GM12878 (cell line): ENCODE measurements around the gene REM2. TPM values are rescaled to one million over a fixed set of nuclear protein-coding genes. Genes with fewer than 3 reads are reported as not detected.

Source experiments
- CEBPB ChIP-seq, 2 experiments: fragments of 150-350 bp in 1 of 2; IDR thresholded peaks; 2 replicates each; pipeline ENCODE4 v1.6.1; 2012 to 2014; ENCODE audit warnings: low read depth in 2 of 2, low read length in 2 of 2, borderline replicate concordance in 1 of 2, inconsistent platforms in 1 of 2
- CHD1 ChIP-seq: IDR thresholded peaks from 2 replicates; pipeline ENCODE4 v1.6.1; 2012; ENCODE audit warnings: low read depth, low read length, improper control_type of control experiment
- E2F4 ChIP-seq: IDR thresholded peaks from 2 replicates; pipeline ENCODE4 v1.6.1; 2012; ENCODE audit warnings: low read depth, low read length, improper control_type of control experiment
- EP300 ChIP-seq, 2 experiments: fragments of 150-350 bp in 1 of 2; IDR thresholded peaks; 2 replicates each; pipeline ENCODE4 v1.6.1; 2011 to 2012; ENCODE audit warnings: low read depth in 2 of 2, low read length in 2 of 2, borderline replicate concordance in 1 of 2, improper control_type of control experiment in 1 of 2, inconsistent platforms in 1 of 2; ENCODE audit not compliant: control insufficient read depth in 1 of 2
- FOXM1 ChIP-seq: IDR thresholded peaks from 2 replicates; pipeline ENCODE4 v1.6.1; 2012; ENCODE audit warnings: low read depth, mild to moderate bottlenecking, inconsistent platforms, low read length, moderate library complexity
- HCFC1 ChIP-seq: fragments of 150-350 bp; IDR thresholded peaks from 2 replicates; pipeline ENCODE4 v1.6.1; 2014; ENCODE audit warnings: low read length
- HDGF ChIP-seq: fragments of 450-650 bp; IDR thresholded peaks from 2 replicates; pipeline ENCODE4 v1.6.1; 2016; ENCODE audit warnings: antibody characterized with exemption
- JUND ChIP-seq: IDR thresholded peaks from 2 replicates; pipeline ENCODE4 v1.6.1; 2012; ENCODE audit warnings: low read depth, mild to moderate bottlenecking, low read length, improper control_type of control experiment, moderate library complexity
- KLF5 ChIP-seq: fragments of 450-650 bp; IDR thresholded peaks from 2 replicates; pipeline ENCODE4 v1.6.1; 2014; ENCODE audit warnings: mild to moderate bottlenecking; ENCODE audit not compliant: partially characterized antibody
- MEF2B ChIP-seq: fragments of 450-650 bp; IDR thresholded peaks from 2 replicates; pipeline ENCODE4 v1.6.1; 2018; ENCODE audit warnings: mild to moderate bottlenecking, moderate library complexity; ENCODE audit not compliant: partially characterized antibody, poor library complexity, severe bottlenecking
- MLLT1 ChIP-seq: fragments of 450-650 bp; IDR thresholded peaks from 2 replicates; pipeline ENCODE4 v1.6.1; 2016; ENCODE audit warnings: mild to moderate bottlenecking
- MXI1 ChIP-seq: fragments of 150-350 bp; IDR thresholded peaks from 2 replicates; pipeline ENCODE4 v1.6.1; 2011; ENCODE audit warnings: low read depth, mild to moderate bottlenecking, inconsistent platforms, low read length, improper control_type of control experiment
- NBN ChIP-seq: fragments of 450-650 bp; IDR thresholded peaks from 2 replicates; pipeline ENCODE4 v1.6.1; 2016
- PKNOX1 ChIP-seq: fragments of 450-650 bp; IDR thresholded peaks from 2 replicates; pipeline ENCODE4 v1.6.1; 2016; ENCODE audit warnings: mild to moderate bottlenecking
- RFX5 ChIP-seq: IDR thresholded peaks from 2 replicates; pipeline ENCODE4 v1.6.1; 2011; ENCODE audit warnings: low read depth, low read length, improper control_type of control experiment
- RUNX3 ChIP-seq: IDR thresholded peaks from 2 replicates; pipeline ENCODE4 v1.6.1; 2012; ENCODE audit warnings: low read length, inconsistent platforms
- SMAD5 ChIP-seq: IDR thresholded peaks from 2 replicates; pipeline ENCODE4 v1.6.1; 2016; ENCODE audit warnings: antibody characterized with exemption, low read depth
- TAF1 ChIP-seq: IDR thresholded peaks from 2 replicates; pipeline ENCODE4 v1.6.1; 2011; ENCODE audit warnings: mild to moderate bottlenecking, low read depth, low read length, borderline replicate concordance
- TCF3 ChIP-seq: IDR thresholded peaks from 2 replicates; pipeline ENCODE4 v1.6.1; 2012; ENCODE audit warnings: low read depth, mild to moderate bottlenecking, low read length, borderline replicate concordance; ENCODE audit not compliant: insufficient read depth
- ZNF687 ChIP-seq: fragments of 450-650 bp; IDR thresholded peaks from 2 replicates; pipeline ENCODE4 v1.6.1; 2017; ENCODE audit warnings: mild to moderate bottlenecking, moderate library complexity
- polyA plus RNA-seq, 11 experiments: library from polyadenylated mRNA; depleted of rRNA in 4 of 11; unstranded in 6 of 11; stranded (reverse) in 5 of 11; fragments of >200 nt; fragmentation: Nextera tagmentation in 4 of 11; fragmentation: Illumina TruSeq in 1 of 11; extraction: Ambion mirVana in 4 of 11; extraction: Trizol in 1 of 11; gene quantifications; 1 replicate in 1 of 11; 2 replicates in 10 of 11; pipeline versions ENCODE4 v1.2.1 to v1.2.3, GENCODE V29; 2011 to 2016; ENCODE audit warnings: inconsistent platforms in 2 of 11, missing spikeins in 2 of 11, low read depth in 1 of 11
- total RNA-seq, 4 experiments: library from RNA; depleted of rRNA in 3 of 4; stranded (reverse); fragments of >200 nt in 3 of 4; fragmentation: Illumina TruSeq in 1 of 4; extraction: Trizol in 1 of 4; gene quantifications; 2 replicates each; pipeline versions ENCODE4 v1.2.1 to v1.2.3, GENCODE V29; 2013 to 2021
- TF ChIP-seq, protein P1 (sequence below): IDR thresholded peaks from 2 replicates; pipeline ENCODE4 v1.6.1; 2012; ENCODE audit warnings: low read length, inconsistent platforms

Gene REM2
- total and polyA plus RNA-seq, 10 of the 15 experiments (the other 5 are each of a cell fraction or from before 2014, with no cell fraction given), result 0.27 to 1.5 (median 0.83) TPM

DNA sequence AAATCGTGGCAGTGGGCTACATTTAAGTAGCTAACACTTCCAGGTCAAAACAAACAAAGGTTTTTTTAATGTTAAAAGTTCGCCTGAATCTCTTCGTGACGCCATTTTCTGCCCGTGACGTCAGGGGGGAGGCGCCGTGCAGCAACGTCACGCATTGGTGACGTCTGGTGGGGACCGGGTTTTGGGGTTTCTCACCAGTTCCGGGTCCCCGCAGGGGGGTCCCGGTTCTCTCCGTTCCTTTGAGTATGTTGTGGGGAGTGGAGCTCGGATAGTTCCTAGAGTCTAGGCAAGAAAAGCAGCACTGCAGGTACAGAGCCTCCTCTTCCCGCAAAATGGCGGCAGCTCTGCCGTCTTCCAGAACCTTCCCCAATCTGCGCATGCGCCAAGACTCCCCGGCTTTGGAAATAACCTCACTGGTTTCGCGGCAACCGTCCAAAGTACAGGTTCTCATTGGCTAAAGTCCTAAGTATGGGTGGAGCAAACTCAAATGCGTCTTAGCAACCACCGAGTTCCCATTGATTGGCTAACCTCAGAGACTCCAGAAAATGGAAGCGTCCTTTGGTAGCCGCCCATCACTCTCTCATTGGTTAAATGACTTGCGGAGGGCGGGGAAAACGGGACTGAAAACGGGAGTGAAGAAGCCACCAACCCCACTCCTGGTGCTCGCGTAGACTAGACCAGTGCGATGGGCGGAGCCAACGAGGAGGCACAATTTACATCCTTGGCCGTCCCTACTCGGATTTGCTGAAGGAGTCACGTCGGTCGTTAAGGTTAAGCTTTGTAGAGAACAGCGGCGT is 36.0 kb downstream of the REM2 start, which contains the start of gene RBM23 (continued):
- TF ChIP-seq TAF1, result peak; percentile 52; the same call in 1 of the 2 replicates
- TF ChIP-seq ZNF687, result peak; percentile 63
- peak; percentile 23 for TF ChIP-seq RUNX3
- peak; percentile 99 for TF ChIP-seq MLLT1
- TF ChIP-seq EP300 (IDR thresholded peaks at IDR 0.05; ENCODE audit: borderline replicate concordance in 1 of 2, control insufficient read depth in 1 of 2, low read depth in 2 of 2, low read length in 2 of 2), result no peak
- TF ChIP-seq JUND, result no peak
- TF ChIP-seq KLF5, result peak; percentile 45
- peak; percentile 58 for TF ChIP-seq E2F4
- TF ChIP-seq CEBPB (IDR thresholded peaks at IDR 0.05; ENCODE audit: borderline replicate concordance in 1 of 2, low read depth in 2 of 2, low read length in 2 of 2), result no peak
- TF ChIP-seq, protein P1, sequence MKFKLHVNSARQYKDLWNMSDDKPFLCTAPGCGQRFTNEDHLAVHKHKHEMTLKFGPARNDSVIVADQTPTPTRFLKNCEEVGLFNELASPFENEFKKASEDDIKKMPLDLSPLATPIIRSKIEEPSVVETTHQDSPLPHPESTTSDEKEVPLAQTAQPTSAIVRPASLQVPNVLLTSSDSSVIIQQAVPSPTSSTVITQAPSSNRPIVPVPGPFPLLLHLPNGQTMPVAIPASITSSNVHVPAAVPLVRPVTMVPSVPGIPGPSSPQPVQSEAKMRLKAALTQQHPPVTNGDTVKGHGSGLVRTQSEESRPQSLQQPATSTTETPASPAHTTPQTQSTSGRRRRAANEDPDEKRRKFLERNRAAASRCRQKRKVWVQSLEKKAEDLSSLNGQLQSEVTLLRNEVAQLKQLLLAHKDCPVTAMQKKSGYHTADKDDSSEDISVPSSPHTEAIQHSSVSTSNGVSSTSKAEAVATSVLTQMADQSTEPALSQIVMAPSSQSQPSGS, result peak; percentile 63; the same call in 1 of the 2 replicates
- no peak for TF ChIP-seq FOXM1
- TF ChIP-seq HCFC1, result peak; percentile 35
- peak; percentile 49 for TF ChIP-seq MEF2B
- TF ChIP-seq NBN, result peak; percentile 100
- TF ChIP-seq HDGF, result peak; percentile 95; the same call in 1 of the 2 replicates
- peak; percentile 94 for TF ChIP-seq RFX5
- TF ChIP-seq SMAD5, result peak; percentile 77
- TF ChIP-seq TCF3, result 0 out of 2 replicates have a peak, but pooled peaks have one; percentile 40
- TF ChIP-seq PKNOX1, result peak; percentile 95
- TF ChIP-seq MXI1, result peak; percentile 61
- TF ChIP-seq CHD1, result no peak
